GM12878 (cell line): ENCODE results near the gene NOD2. TPM values are rescaled to one million over a fixed set of nuclear protein-coding genes. Genes with fewer than 3 reads are reported as not detected.

Experiments used
- ATAC-seq: fragments of 200-7000 bp; cut with Tn5 transposase; 3 replicates; pipeline ENCODE4 v1.9.1; 2020; ENCODE audit warnings: mild to moderate bottlenecking, moderate library complexity
- BruUV-seq: library from RNA; stranded (reverse); fragments of 400-500 nt; replicated peaks from 2 replicates; lab custom pipeline; 2021; lab: Mats Ljungman, UMichigan
- CTCF ChIA-PET: fragments of 300-600 bp; sonication (Branson Sonifier 250); formaldehyde crosslinking; extraction: SDS; loops from one replicate; lab custom pipeline; 2021; ENCODE audit warnings: inconsistent platforms; lab: Yijun Ruan, JAX
- POLR2A ChIA-PET: fragments of 350-600 bp; formaldehyde crosslinking; extraction: SDS; loops from one replicate; lab custom pipeline; 2021; ENCODE audit warnings: inconsistent platforms; lab: Charles Lee
- RAD21 ChIA-PET: fragments of 300-600 bp; sonication (Branson Sonifier 250); formaldehyde crosslinking; loops from one replicate; lab custom pipeline; 2023; ENCODE audit warnings: antibody characterized with exemption; ENCODE audit not compliant: unreplicated experiment; lab: Charles Lee
- SMC1A ChIA-PET: fragments of 300-600 bp; sonication (Branson Sonifier 250); formaldehyde crosslinking; loops from one replicate; lab custom pipeline; 2023; ENCODE audit not compliant: unreplicated experiment, uncharacterized antibody; lab: Charles Lee
- DNase-seq: peaks from one replicate; pipeline ENCODE4 v3.0.0-alpha.2; 2011; ENCODE audit warnings: low read depth, low spot score
- FAIRE-seq: peaks from 3 replicates; lab custom pipeline; 2011; peaks lifted over from hg19 to GRCh38; lab: Jason Lieb, UNC
- H2AFZ ChIP-seq: 2 replicates; pipeline ENCODE4 v1.6.0; 2011; ENCODE audit warnings: low read depth, low read length, control low read depth; ENCODE audit not compliant: control insufficient read depth
- H3K27ac ChIP-seq: 2 replicates; pipeline ENCODE4 v1.5.1; 2011; ENCODE audit warnings: control low read depth; ENCODE audit not compliant: control insufficient read depth, insufficient read depth
- H3K27me3 ChIP-seq, 2 experiments: replicated peaks in 1 of 2; 2 replicates each; pipeline versions ENCODE4 v1.6.0 to v1.6.1; 2011; ENCODE audit warnings: low read length in 1 of 2; ENCODE audit not compliant: control insufficient read depth in 2 of 2, insufficient read depth in 2 of 2
- H3K36me3 ChIP-seq, 2 experiments: 2 replicates each; pipeline ENCODE4 v1.5.1; 2011; ENCODE audit warnings: low read length in 1 of 2; ENCODE audit not compliant: control insufficient read depth in 2 of 2, insufficient read depth in 2 of 2
- H3K4me1 ChIP-seq: 2 replicates; pipeline ENCODE4 v1.6.1; 2011; ENCODE audit warnings: mild to moderate bottlenecking, low read length, moderate library complexity, mixed read lengths; ENCODE audit not compliant: control insufficient read depth, insufficient read depth
- H3K4me2 ChIP-seq: 2 replicates; pipeline ENCODE4 v1.6.0; 2011; ENCODE audit warnings: control low read depth; ENCODE audit not compliant: control insufficient read depth, insufficient read depth
- H3K4me3 ChIP-seq: fragments of 200-600 bp; sonication (generic); 2 replicates; pipeline ENCODE4 v1.5.1; 2016
- H3K79me2 ChIP-seq: 2 replicates; pipeline ENCODE4 v1.6.0; 2011; ENCODE audit warnings: low read length; ENCODE audit not compliant: control insufficient read depth, insufficient read depth
- H3K9ac ChIP-seq: 2 replicates; pipeline ENCODE4 v1.8.0; 2011; ENCODE audit warnings: low read length, control low read depth, mixed read lengths; ENCODE audit not compliant: control insufficient read depth, insufficient read depth
- H3K9me3 ChIP-seq: replicated peaks from 3 replicates; pipeline ENCODE4 v1.5.1; 2011; ENCODE audit warnings: mild to moderate bottlenecking, low read length; ENCODE audit not compliant: control insufficient read depth, insufficient read depth
- H4K20me1 ChIP-seq: 2 replicates; pipeline ENCODE4 v1.6.0; 2011; ENCODE audit not compliant: control insufficient read depth, insufficient read depth
- CHD1 ChIP-seq: IDR thresholded peaks from 2 replicates; pipeline ENCODE4 v1.6.1; 2012; ENCODE audit warnings: low read depth, low read length, improper control_type of control experiment
- EP300 ChIP-seq, 2 experiments: fragments of 150-350 bp in 1 of 2; IDR thresholded peaks; 2 replicates each; pipeline ENCODE4 v1.6.1; 2011 to 2012; ENCODE audit warnings: low read depth in 2 of 2, low read length in 2 of 2, borderline replicate concordance in 1 of 2, improper control_type of control experiment in 1 of 2, inconsistent platforms in 1 of 2; ENCODE audit not compliant: control insufficient read depth in 1 of 2
- ETV6 ChIP-seq, 2 experiments: fragments of 450-650 bp in 1 of 2; IDR thresholded peaks in 1 of 2; conservative IDR thresholded peaks in 1 of 2; 2 replicates each; pipeline ENCODE4 v1.6.1; 2014; ENCODE audit warnings: antibody characterized with exemption in 1 of 2, borderline replicate concordance in 1 of 2, low read depth in 1 of 2, mild to moderate bottlenecking in 1 of 2, moderate library complexity in 1 of 2
- IKZF1 ChIP-seq: fragments of 450-650 bp; conservative IDR thresholded peaks from 2 replicates; pipeline ENCODE4 v1.6.1; 2017; ENCODE audit warnings: antibody characterized with exemption, mild to moderate bottlenecking
- MTA3 ChIP-seq: IDR thresholded peaks from 2 replicates; pipeline ENCODE4 v1.6.1; 2012; ENCODE audit warnings: low read length, inconsistent platforms, borderline replicate concordance
- MXI1 ChIP-seq: fragments of 150-350 bp; IDR thresholded peaks from 2 replicates; pipeline ENCODE4 v1.6.1; 2011; ENCODE audit warnings: low read depth, mild to moderate bottlenecking, inconsistent platforms, low read length, improper control_type of control experiment
- PML ChIP-seq: IDR thresholded peaks from 2 replicates; pipeline ENCODE4 v1.6.1; 2012; ENCODE audit warnings: low read length, inconsistent platforms
- POU2F2 ChIP-seq: IDR thresholded peaks from 3 replicates; pipeline ENCODE4 v1.6.1; 2011; ENCODE audit warnings: low read depth, mild to moderate bottlenecking, low read length, borderline replicate concordance
- RAD21 ChIP-seq: IDR thresholded peaks from 2 replicates; pipeline ENCODE4 v1.6.1; 2011; ENCODE audit warnings: mild to moderate bottlenecking, low read depth, low read length, moderate library complexity; ENCODE audit not compliant: insufficient read depth
- RFX5 ChIP-seq: IDR thresholded peaks from 2 replicates; pipeline ENCODE4 v1.6.1; 2011; ENCODE audit warnings: low read depth, low read length, improper control_type of control experiment
- SKIL ChIP-seq: fragments of 450-650 bp; IDR thresholded peaks from 2 replicates; pipeline ENCODE4 v1.6.1; 2017; ENCODE audit warnings: mild to moderate bottlenecking, low read depth, inconsistent platforms; ENCODE audit not compliant: poor library complexity, severe bottlenecking
- TCF7 ChIP-seq: IDR thresholded peaks from 2 replicates; pipeline ENCODE4 v1.6.1; 2014; ENCODE audit warnings: antibody characterized with exemption, borderline replicate concordance
- USF2 ChIP-seq: IDR thresholded peaks from 2 replicates; pipeline ENCODE4 v1.6.1; 2011; ENCODE audit warnings: low read depth, low read length, improper control_type of control experiment, borderline replicate concordance
- ZBED1 ChIP-seq: IDR thresholded peaks from 2 replicates; pipeline ENCODE4 v1.6.1; 2016; ENCODE audit warnings: borderline replicate concordance
- ZNF592 ChIP-seq: fragments of 450-650 bp; IDR thresholded peaks from 2 replicates; pipeline ENCODE4 v1.6.1; 2017; ENCODE audit warnings: mild to moderate bottlenecking, moderate library complexity
- WGBS: methylation state at CpG from one replicate; pipeline ENCODE4 v1.1.6; 2016; ENCODE audit warnings: low lambda C conversion rate; ENCODE audit not compliant: insufficient replicate concordance, insufficient coverage; ENCODE audit errors: missing lambda C conversion rate; 5-methylcytosine and 5-hydroxymethylcytosine counted together
- in situ Hi-C: fragments of 300-500 bp; cut with MboI; formaldehyde crosslinking; loops from 9 replicates; pipeline ENCODE4 v1.14.3; 2018; ENCODE audit warnings: mixed read lengths
- intact Hi-C: fragments of 100-400 bp; cut with micrococcal nuclease; formaldehyde crosslinking; loops from one replicate; pipeline ENCODE4 v1.14.2; 2022; ENCODE audit not compliant: unreplicated experiment
- polyA plus RNA-seq, 11 experiments: library from polyadenylated mRNA; depleted of rRNA in 4 of 11; unstranded in 6 of 11; stranded (reverse) in 5 of 11; fragments of >200 nt; fragmentation: Nextera tagmentation in 4 of 11; fragmentation: Illumina TruSeq in 1 of 11; extraction: Ambion mirVana in 4 of 11; extraction: Trizol in 1 of 11; gene quantifications; 1 replicate in 1 of 11; 2 replicates in 10 of 11; pipeline versions ENCODE4 v1.2.1 to v1.2.3, GENCODE V29; 2011 to 2016; ENCODE audit warnings: inconsistent platforms in 2 of 11, missing spikeins in 2 of 11, low read depth in 1 of 11
- total RNA-seq, 4 experiments: library from RNA; depleted of rRNA in 3 of 4; stranded (reverse); fragments of >200 nt in 3 of 4; fragmentation: Illumina TruSeq in 1 of 4; extraction: Trizol in 1 of 4; gene quantifications; 2 replicates each; pipeline versions ENCODE4 v1.2.1 to v1.2.3, GENCODE V29; 2013 to 2021

Gene NOD2
- total and polyA plus RNA-seq, 10 of the 15 experiments (the other 5 are each of a cell fraction or from before 2014, with no cell fraction given), result 1.0 to 18.6 (median 6.7) TPM

- H3K27me3 ChIP-seq, result no peaks in the 10 kb centered on the region
- H3K4me1 ChIP-seq, result peaks cover 29% of the 10 kb centered on the region
- H3K9me3 ChIP-seq, result no peaks in the 10 kb centered on the region
- TF ChIP-seq USF2 (no peak), RFX5 (no peak), POU2F2 (no peak), CHD1 (no peak), ZNF592 (no peak), ZBED1 (no peak), RAD21 (no peak), SKIL (no peak), PML (no peak), MTA3 (no peak), ETV6 (conservative IDR thresholded peaks at IDR 0.05 in 1 of 2, IDR thresholded peaks at IDR 0.05 in 1 of 2; ENCODE audit: borderline replicate concordance in 1 of 2, low read depth in 1 of 2) (no peak), MXI1 (no peak), IKZF1 (no peak), EP300 (IDR thresholded peaks at IDR 0.05; ENCODE audit: borderline replicate concordance in 1 of 2, control insufficient read depth in 1 of 2, low read depth in 2 of 2, low read length in 2 of 2) (no peak), TCF7 (no peak)
- DNase-seq, result no peak
- no peak overlapping the region for H2AFZ ChIP-seq
- H3K79me2 ChIP-seq, result no peaks in the 10 kb centered on the region; the same call in 1 of the 2 replicates
- peak overlapping the region; percentile 46; the same call in 1 of the 2 replicates for H3K4me2 ChIP-seq
- H3K27ac ChIP-seq, result no peak overlapping the region; the same call in 1 of the 2 replicates
- no peak for ATAC-seq
- H4K20me1 ChIP-seq, result no peaks in the 10 kb centered on the region
- ChIA-PET RAD21 (no interaction called here), SMC1A (no interaction called here), CTCF (no interaction called here), POLR2A (no interaction called here)
- 21% methylated on average over 4 of the region's 4 CpGs for WGBS
- in situ Hi-C loops, result no loop called here
- H3K36me3 ChIP-seq, result peaks cover 0 to 19% of the 10 kb centered on the region in 2 experiments; a peak in 2 of 4 replicates
- H3K4me3 ChIP-seq, result no peak overlapping the region
- no peak overlapping the region for H3K9ac ChIP-seq
- BruUV-seq, result TSS peak; percentile 15
- FAIRE-seq, result no peak
- intact Hi-C loops, result no loop called here
Observed at GRCh38 chr16:50712956-50713355, 19.6 kb downstream of the NOD2 start.
